ENCODE data around the gene ZCRB1. TPM values are rescaled to one million over a fixed set of nuclear protein-coding genes. Genes with fewer than 3 reads are reported as not detected.

Gene ZCRB1
- total RNA-seq, 1 donor from 2014 or later, result 38.0 TPM

- TF ChIP-seq CTCF (IDR thresholded peaks at IDR 0.05; ENCODE audit: insufficient read depth, low read length, poor library complexity, severe bottlenecking), result no peak
- DNase-seq (ENCODE audit: low read depth), result no peak
- Histone ChIP-seq H3K4me3 (ENCODE audit: low read depth, low read length) (no peak overlapping the region), H3K36me3 (ENCODE audit: control insufficient read depth, insufficient read depth, low read length) (no peaks in the 10 kb centered on the region), H3K27me3 (ENCODE audit: control insufficient read depth, insufficient read depth, low read length) (no peaks in the 10 kb centered on the region)
Observed at GRCh38 chr12:42270596-42270995, 55.3 kb downstream of the ZCRB1 start.

- no peak overlapping the region for H3K4me3 ChIP-seq (ENCODE audit: low read depth, low read length)
- no peaks in the 10 kb centered on the region for H3K27me3 ChIP-seq (ENCODE audit: control insufficient read depth, insufficient read depth, low read length)
- no peak for TF ChIP-seq CTCF (IDR thresholded peaks at IDR 0.05; ENCODE audit: insufficient read depth, low read length, poor library complexity, severe bottlenecking)
Observed at GRCh38 chr12:42267413-42268190, 58.3 kb downstream of the ZCRB1 start.

GRCh38 chr12:42266579-42267230, 59.2 kb downstream of the ZCRB1 start:
- Histone ChIP-seq H3K4me3 (ENCODE audit: low read depth, low read length) (no peak overlapping the region), H3K27me3 (ENCODE audit: control insufficient read depth, insufficient read depth, low read length) (no peaks in the 10 kb centered on the region), H3K36me3 (ENCODE audit: control insufficient read depth, insufficient read depth, low read length) (no peaks in the 10 kb centered on the region)
- no peak for DNase-seq (ENCODE audit: low read depth)
- no peak for TF ChIP-seq CTCF (IDR thresholded peaks at IDR 0.05; ENCODE audit: insufficient read depth, low read length, poor library complexity, severe bottlenecking)

More at GRCh38 chr12:42267413-42268190, 58.3 kb downstream of the ZCRB1 start:
- DNase-seq (ENCODE audit: low read depth), result no peak
- H3K36me3 ChIP-seq (ENCODE audit: control insufficient read depth, insufficient read depth, low read length), result no peaks in the 10 kb centered on the region

- DNase-seq (ENCODE audit: low read depth), result no peak
Observed at GRCh38 chr12:42262271-42262670, 63.6 kb downstream of the ZCRB1 start.

More at GRCh38 chr12:42262271-42262670, 63.6 kb downstream of the ZCRB1 start:
- TF ChIP-seq CTCF (IDR thresholded peaks at IDR 0.05; ENCODE audit: insufficient read depth, low read length, poor library complexity, severe bottlenecking), result no peak
- H3K4me3 ChIP-seq (ENCODE audit: low read depth, low read length), result no peak overlapping the region
- H3K36me3 ChIP-seq (ENCODE audit: control insufficient read depth, insufficient read depth, low read length), result no peaks in the 10 kb centered on the region
- H3K27me3 ChIP-seq (ENCODE audit: control insufficient read depth, insufficient read depth, low read length), result no peaks in the 10 kb centered on the region

Other genes with a start within 250 kb of the ZCRB1 start
- 23.5 and 23.6 TPM in 2 replicates for gene GXYLT1, start 181.2 kb downstream of the ZCRB1 start, total RNA-seq
- gene YAF2, start 87.8 kb downstream of the ZCRB1 start, total RNA-seq, result 15.7 and 26.9 TPM in 2 replicates
- gene PPHLN1, start 73 bp upstream of the ZCRB1 start, total RNA-seq, result 51.2 and 57.2 TPM in 2 replicates

All from kidney epithelial cell (primary cell).